T1000 (cell line): ENCODE measurements around the gene ZNF48.

Experiments
- DNase-seq: peaks from one replicate; lab custom pipeline; 2025; ENCODE audit warnings: mixed read lengths; lab: John Stamatoyannopoulos, UW

The ZNF48 gene

DNA sequence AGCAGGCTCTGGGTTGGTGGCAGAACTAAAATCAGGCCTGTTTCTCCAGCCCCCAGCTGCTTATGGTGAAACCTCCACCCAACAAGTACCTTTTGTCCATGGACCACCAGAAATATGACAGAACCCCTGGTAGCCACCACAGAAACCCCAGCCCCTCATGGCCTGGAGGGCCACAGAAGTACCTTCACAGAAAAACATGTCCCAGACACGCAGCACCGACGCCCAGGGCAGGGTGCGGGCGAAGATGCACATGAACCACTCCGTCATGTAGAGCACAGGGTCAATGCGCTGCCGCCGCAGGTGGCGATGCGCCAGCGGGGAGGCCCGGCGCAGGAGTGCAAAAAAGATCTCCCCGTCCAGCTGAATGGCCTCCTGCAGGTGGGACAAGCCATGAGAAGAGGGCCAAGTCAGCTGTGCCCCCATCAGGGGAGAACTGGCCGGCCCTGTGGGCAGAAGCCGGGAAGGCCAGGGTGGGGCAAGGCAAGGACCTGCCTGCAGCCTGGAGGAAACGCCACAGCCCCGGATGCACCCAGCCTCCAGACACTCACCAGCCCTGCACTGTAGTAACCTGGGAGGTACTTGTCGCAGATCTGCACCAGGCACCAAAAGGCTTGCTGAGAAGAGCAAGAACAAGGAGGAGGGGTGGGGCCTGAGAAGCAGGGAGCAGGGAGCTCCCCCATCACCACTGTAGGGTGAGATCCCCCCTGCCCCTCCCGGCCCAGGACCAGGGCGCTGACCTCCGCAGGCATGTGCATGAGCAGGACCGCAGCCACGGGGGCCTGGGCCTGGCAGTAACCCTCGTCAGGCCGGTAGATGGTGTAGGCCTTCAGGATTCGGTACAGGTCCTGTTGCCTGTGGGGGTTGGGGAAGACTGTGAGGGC lies 36.0 kb upstream of the ZNF48 start:
- no peak for DNase-seq

DNA sequence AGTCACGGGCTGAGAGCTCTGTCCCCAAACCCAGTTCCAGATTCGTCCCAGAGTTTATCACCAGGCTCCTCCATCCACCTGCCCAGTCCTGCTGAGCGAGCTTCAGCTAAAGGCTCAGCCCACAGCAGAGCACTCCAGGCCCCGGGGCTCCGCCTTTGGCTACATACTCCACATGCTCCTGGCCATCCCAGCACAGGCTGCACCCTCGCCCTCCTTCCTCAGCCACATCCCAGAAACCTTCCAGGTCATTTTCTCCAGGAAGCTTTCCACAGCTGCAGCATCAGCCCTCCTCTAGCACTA lies 35.4 kb upstream of the ZNF48 start:
- no peak for DNase-seq

DNA sequence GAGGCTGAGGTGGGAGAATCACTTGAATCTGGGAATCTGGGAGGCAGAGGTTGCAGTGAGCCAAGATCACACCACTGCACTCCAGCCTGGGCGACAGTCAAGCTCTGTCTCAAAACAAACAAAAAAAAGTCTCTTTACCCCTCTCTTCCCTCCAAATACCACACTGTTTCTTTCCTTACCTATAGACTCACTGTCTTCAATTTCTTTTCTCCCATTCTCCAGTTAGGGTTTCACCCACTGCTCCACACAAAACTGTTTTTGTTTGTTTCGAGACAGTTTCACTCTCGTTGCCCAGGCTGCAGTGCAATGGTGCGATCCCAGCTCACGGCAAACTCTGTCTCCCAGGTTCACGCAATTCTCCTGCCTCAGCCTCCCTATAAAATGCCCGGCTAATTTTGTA lies 34.0 kb upstream of the ZNF48 start:
- no peak for DNase-seq

DNA sequence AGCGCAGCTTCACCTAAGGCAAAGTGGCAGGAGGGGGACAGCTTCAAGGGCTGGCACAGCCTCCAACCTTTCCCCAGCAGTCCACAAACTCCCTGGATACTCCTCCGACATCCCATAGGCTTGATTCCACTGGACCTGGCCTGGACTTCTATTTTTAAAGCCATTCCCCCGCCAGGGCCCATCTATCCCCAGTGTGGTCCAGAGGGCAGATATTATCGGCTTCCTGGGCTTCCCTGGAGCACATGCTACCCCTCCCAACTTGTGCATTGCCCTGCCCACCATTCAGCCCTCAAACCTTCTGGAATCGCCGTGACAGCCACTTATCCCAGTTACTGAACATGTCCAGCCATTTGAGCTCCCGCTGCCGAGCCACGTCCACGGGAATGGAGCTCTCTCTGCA lies 30.0 kb upstream of the ZNF48 start:
- no peak for DNase-seq

DNA sequence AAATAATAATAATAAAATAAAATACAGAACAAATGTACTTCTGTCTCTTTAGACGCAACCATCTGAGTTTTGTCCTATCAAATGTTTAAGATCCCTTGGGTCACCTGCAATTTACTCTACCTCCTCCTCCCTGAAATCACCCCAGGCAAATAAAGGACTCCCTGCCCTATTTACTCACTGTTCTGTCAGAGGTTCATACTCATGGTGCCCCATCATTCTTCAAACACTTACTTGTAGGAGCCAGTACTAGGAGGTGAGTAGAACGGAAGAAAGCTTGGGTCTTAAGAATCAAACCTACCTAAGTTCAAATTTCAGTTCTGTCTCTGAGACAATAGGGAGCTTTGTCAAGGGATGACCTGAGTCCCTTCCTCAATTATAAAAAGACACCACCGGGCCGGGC lies 28.7 kb upstream of the ZNF48 start:
- DNase-seq: no peak

DNA sequence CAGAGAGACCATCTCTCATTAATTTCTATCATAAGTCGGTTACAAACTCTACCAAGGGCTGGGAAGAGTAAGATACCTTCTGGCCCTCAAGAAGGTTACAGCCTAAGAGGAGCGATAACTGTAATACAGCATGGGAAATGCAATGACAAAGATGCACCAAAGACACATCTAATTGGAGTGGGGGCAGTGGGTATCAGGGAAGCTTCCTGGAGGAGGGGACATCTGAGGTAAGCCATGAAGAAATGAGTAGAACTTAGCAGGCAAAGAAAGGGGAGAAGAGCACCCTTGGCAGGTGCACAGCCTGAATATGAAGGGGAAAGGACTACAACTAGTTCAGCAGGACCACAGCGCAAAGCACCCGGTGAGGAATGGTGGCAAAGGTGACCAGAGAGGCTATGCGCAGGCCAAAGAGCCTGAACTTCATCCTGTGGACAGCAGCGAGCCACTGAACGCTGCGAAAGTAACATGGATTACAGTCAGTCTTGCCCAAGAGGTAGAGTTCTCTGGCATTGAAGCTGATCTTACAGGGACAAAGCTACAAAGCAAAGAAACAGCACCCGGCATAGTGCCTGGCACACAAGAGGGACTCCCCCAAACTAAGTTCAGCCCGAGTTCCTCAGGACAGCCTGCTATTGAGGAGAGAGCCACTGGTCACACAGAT lies 27.7 kb upstream of the ZNF48 start:
- DNase-seq: no peak

DNA sequence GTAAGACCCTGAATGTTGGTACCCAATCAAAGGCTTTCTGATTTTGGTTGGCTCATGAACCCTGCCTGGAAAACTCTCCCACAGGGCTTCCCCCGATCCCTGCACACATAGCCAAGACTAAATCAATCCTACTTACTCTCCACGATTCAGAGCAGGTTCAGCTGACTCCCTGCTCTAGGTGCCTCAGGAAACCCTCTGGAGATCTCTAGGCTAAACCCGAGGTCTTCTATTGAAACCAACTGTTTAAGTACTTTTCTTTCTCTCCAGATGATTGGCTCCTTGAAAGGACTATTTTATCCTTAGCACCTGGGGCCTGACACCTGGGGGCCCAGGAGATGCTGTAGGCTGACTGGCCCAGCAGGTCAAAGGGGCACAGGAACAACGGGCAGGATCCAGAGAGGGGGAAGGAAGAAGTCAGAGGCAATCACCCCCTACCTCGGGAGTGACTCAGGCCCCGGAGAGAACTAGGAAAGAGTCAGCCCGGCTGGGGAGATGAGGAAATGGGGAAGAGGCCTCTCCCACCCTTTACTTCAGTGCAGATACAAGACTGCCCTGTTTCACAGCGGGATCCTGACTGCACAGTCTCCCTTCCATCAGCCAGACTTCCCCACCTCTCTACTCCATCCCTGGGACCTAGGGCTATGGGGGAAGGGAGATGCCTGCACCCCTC lies 27.0 kb upstream of the ZNF48 start:
- no peak for DNase-seq

DNA sequence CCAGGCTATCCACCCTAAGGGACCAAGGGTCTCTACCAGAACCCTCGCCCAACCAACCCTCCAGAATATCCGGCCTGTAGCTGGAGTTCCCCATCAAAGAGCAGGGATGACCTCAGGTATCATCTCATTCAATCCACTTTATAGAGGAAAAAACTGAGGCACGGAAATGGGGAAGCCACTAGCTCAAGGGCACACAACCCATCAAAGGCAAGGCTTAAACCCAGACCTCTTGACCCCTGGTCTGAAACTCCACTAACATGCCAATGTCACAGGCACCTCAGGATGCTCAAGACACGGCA lies 26.5 kb upstream of the ZNF48 start:
- DNase-seq: no peak

DNA sequence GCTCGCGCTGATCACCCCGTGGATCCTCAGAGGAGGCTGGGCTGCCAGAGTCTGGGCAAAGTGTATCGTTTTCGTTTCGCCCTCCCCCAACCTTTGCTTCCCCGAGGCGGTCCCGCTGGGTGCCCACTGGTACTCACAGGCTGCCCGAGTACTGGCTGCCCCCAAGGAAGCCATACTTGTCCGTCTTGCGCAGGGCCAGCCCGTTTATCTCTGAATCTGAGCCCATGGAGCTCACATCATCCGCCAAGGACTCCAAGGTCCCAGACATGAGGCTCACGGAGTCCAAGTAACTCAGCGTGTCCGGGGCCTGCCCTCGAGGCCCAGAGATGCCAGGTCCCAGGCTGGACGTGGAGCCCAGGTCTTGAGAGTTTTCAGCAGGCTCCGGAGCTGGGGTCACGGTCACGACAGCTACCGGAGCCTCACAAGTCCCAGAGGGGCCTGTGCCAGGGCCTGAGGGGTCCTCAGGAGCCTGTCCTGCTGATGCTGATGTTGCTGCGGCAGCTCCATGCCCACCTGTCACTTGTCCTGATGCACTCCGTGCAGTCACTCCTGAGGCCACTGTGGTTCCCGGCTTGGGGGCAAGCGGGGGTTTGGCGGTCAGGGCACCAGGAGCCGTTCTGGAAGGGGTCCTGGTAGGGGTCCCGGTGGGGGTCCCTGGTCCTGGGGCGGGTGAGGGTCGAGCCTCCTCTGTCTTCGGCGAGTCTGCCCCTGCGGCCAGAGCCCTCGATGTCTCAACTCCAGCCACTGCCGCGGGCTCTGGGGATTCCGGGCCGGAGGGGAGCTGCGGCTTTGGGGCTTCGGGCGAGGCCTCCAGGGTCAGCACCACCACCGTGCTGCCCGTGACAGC lies 25.9 kb upstream of the ZNF48 start:
- no peak for DNase-seq

DNA sequence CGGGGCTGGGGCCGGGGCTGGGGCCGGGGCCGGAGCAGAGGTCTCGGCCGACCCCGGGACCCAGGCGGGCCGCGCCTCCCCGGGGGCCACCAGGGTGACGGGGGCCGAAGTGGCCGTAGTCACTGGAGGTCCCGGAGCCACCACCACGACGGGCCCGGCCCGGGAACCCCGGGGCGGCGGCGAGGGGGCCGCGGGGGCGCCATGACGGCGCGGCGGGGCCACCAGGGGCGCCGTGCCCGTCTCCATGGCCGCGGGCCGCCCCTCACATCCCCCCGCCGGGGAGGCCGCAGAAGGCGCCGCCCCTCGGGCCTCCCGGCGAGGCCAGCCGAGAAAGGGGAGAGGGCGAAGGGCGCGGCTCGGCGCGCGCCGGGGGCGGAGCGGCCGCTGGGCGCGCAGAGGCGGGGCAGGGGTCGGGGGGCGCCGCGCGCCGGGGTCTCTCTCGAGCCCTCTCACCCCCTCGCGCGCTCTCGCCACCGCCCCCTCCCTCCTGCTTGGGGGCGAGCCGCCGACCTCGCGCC lies 25.2 kb upstream of the ZNF48 start:
- no peak for DNase-seq

DNA sequence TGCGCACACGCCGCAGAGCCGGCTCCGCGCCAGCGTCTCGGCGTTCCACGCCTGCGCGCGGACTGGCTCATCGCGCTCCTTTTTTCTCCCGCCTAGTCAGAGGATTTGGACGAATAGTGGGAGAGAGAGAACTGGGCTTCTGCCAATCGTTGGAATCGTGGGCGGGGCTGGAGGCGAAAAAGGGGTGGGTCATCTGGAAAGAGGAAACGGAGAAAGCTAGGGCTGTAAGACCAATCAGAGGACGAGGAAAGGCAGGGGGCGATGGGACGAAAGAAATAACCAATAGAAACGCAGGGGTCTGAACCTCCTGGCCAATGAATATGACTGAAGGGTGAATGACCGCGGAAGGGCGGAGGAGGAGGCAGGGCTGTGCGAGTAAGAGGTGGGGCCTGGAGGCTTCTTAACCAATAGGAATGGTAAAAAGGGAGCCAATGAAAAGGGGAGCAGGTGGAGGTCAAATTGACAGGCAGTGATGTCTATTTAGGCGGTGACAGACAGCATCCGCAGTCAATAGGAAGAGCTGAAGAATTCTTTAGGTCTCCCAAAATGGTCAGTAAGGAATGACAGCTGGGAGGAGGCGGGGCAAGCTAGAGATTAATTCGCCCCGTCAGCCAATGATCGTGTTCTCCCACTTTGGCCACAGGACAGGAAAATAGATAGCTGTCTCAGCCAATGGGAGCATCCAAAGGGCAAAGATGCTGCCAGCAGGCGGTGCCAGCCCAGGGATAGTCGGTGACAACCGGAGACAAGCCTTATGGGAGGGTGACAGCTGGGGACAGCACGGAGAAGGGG lies 24.6 kb upstream of the ZNF48 start, which contains the start of gene TBC1D10B:
TSS of gene TBC1D10B (minus strand) at position 39 of the 792 bp plus-strand sequence. CDS start 311 bp downstream, outside the sequence.
- DNase-seq: peak; percentile 100

DNA sequence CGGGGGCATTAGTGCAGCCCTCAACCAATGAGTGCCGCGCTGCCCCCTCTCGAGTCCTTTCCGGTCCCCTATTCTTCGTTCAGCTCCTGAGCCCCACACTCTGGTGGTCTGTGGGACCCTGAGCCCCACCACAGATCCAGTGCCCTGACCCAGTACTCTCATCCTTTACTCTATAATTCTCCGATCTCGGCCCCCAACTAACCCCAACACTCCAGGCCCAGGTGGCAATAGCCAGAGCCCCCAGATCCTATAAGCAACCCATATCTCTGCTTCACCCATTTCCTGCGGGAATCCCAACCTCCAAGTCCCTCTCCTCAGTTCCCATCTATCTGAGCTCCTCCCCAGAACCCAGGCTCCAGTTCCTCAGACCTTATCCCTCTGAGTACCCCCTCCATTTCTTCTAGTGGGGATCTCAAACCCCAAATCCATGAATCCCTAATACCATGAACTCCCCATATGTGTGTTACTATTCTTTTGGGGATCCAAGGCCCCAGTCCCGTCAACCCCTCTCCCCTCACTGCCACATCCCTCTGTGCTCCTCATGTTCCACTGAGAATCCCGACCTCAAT lies 23.9 kb upstream of the ZNF48 start:
- no peak for DNase-seq

DNA sequence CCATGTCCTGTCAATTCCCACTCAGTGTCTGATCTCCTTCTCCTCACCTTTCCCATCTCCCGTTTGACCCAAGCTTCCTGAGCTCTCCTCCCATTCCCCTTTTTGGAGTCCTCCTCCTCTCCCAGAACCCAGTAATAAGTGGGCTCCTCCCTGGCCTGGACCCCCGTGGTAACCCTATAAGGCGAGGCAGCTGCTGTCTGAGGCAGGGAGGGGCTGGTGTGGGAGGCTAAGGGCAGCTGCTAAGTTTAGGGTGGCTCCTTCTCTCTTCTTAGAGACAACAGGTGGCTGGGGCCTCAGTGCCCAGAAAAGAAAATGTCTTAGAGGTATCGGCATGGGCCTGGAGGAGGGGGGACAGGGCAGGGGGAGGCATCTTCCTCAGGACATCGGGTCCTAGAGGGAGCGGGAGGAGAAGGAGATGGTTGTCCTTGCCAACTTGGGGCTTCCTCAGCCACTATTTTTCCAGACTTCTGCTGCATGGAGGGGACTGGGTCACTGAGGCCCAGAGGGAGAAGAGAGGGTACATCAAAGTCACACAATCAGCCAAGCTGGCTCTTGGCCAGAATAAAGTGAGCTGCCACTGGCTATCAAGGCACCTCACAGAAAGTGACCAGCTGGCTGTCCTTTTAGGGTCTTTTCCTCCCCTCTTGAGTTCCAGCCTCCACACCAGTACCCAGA lies 23.0 kb upstream of the ZNF48 start:
- no peak for DNase-seq

DNA sequence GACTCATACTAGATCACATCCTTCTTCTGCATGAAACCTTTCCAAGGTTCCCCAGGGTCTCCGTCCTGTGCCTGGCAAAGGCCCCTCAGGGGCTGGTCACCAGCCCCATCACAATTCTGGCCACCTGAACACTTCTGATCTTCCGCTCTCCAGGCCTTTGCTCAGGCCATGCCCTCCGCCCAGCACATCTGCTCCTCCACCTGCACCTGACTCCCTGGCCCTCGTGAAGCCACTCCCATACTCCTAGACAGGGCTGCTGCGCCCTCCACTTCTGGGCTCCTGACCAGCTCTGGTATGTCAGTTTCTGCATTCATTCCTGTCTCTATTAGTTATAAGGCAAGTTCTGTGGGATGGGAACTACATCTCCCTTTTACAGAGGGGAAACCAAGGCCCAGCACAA lies 22.5 kb upstream of the ZNF48 start:
- no peak for DNase-seq

DNA sequence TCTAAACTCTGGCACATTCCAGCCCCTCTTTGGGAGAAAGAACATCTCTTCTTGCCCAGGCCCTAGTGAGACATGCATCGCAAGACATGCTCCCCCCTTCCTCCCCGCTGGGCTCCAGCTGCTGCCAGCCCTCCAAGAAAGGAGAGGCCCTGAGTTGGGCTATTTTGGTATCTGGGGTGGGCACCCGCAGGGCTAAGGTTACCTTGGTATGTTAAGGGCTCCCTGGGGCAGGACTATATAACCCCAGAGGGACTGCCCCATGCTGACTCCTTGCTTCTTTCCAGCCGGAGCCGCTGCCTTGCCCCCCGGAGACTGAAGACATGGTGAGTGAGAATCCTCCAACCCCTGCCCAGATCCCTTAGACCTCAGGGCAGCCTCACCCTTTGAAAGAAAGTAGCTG lies 20.7 kb upstream of the ZNF48 start, which contains the start of gene MYL11:
TSS of gene MYL11 (plus strand) at position 265 of the 400 bp plus-strand sequence. CDS start at position 321, 56 bp downstream.
- no peak for DNase-seq

DNA sequence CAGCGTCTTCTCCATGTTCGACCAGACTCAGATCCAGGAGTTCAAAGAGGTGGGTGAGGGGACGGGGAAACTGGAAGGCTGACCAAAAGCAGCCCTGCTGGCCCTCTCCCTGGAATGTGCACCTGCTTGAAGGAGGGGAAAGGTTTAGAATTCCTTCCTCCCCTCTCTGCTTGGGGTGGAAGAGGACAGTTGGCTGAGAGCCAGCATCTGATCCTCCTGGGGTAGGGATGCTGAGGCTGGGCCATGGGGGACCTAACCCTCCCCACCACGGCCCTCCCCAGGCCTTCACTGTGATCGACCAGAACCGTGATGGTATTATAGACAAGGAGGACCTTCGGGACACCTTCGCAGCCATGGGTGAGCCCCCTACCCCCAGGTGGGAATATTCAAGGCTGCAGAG lies 19.4 kb upstream of the ZNF48 start:
- DNase-seq: no peak

DNA sequence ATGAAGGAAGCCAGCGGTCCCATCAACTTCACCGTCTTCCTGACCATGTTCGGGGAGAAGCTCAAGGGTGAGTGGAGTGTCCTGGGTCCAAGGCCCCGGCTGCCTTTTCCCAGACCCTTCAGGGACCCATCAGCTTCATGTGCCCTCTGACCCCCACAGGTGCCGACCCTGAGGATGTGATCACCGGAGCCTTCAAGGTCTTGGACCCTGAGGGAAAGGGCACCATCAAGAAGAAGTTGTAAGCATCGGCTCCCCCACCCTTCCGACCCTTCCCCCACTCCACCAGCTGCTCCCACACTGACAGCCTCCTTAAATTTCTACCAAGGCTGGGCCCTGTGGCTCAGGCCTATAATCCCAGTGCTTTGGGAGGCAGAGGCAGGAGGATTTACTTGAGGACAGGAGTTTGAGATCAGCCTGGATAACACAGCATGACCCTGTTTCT lies 18.7 kb upstream of the ZNF48 start:
- no peak for DNase-seq

DNA sequence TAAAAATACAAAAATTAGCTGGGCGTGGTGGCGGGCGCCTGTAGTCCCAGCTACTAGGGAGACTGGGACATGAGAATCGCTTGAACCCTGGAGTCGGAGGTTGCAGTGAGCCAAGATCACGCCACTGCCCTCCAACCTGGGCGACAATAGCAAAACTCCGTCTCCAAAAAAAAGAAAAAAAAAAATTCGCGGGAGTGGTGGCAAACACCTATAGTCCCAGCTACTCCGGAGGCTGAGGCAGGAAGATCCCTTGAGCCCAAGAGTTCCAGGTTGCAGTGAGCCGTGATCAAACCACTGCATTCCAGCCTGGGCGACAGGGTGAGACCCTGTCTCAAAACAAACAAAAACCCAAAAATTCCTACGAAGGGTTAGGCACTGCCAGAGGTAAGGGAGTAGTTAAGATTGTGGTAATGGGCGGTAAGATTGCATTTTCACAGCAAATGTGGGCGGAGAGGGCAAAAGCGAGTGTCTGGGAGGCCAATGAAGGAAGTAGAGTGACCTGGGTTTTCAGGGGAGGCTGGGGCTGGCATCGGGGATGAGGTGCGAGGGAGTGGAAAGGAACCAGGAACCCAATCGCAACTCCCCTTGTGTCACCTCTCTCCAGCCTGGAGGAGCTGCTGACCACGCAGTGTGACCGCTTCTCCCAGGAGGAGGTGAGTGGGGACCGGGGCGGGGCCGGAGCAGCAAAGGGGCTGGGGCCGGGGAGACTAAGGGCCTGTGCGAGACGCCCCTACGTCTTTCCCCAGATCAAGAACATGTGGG lies 18.0 kb upstream of the ZNF48 start:
- DNase-seq: no peak

DNA sequence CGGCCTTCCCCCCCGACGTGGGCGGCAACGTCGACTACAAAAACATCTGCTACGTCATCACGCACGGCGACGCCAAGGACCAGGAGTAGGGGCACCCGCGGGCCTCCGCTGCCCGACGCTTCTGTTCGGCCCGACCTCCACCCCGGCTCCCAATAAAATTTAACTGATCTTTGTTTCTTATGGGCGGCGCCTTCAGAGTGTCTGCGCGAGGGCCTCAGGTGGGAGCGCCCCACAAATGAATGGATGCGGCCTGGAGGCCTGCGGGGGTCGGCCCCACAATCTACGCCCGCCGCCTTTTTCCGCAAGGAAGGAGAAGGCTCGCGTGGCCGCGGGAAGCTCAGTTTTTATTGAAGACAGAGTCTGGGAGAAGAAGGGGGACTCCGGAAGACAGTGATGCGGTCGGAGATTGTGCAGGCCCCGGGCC lies 17.4 kb upstream of the ZNF48 start:
- DNase-seq: peak; percentile 76
